ENCODE results near the gene SEC14L3. TPM values are rescaled to one million over a fixed set of nuclear protein-coding genes. Genes with fewer than 3 reads are reported as not detected.
A peak's percentile ranks its signal among the peaks of the same experiment; 100 is the strongest.
"Not testable (repeated sequence)": the region's sequence is repeated elsewhere in the genome, so short reads cannot be mapped to it uniquely, and the experiment has no call there.

The SEC14L3 gene
- total RNA-seq, 2 experiments from 2014 or later, result not detected

DNA sequence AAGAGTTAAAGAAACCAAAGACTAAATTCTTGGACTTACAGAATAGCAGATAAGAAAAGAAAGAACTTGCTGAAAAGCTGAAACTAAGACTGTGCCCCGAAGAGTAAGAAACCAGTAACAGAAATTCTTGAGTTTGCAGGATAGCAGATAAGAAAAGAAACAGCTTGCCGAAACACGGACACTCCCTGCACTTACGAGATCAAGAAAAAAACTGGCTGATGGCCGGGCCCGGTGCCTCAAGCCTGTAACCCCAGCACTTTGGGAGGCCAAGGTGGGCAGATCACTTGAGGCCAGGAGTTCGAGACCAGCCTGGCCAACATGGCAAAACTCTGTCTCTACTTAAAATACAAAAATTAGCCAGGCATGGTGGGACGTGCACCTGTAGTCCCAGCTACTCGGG, 20.3 kb downstream of the SEC14L3 start:
- ATAC-seq (ENCODE audit: low read depth); H3K36me3 Mint-ChIP-seq; H3K4me1 Mint-ChIP-seq; H3K9me3 Mint-ChIP-seq; H3K27ac Mint-ChIP-seq; DNase-seq; H3K4me3 Mint-ChIP-seq: not testable (repeated sequence)
- POLR2A ChIA-PET, result interaction anchor here (0.6 kb wide), 1 partner anchor 373 kb away, joined by 4 read pairs; no protein-coding TSS in a partner anchor
- peaks cover 12% of the 10 kb centered on the region for H3K27me3 Mint-ChIP-seq

DNA sequence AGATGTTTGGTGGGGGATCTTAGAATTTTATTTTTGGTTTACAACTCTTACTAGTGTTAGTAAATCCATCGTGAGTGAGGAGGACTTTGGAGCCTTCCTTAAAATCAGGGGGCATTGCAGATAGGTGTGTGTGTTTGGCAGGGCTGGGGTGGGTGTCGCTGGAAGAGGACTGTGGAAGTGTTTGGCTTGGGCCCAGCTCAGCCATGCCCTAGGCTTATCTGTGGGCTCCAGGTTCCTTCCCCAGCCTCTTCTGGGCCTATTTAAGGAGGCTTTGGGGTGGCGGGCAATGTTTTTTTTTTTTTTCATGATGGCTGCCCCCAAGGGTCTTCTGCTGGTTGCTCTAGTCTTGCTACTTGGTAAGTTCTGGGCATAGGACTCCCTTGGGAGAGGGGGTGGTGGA, 24.2 kb downstream of the SEC14L3 start:
- POLR2A ChIA-PET, result interaction anchor here (0.7 kb wide), 1 partner anchor 227 kb away, joined by 3 read pairs; no protein-coding TSS in a partner anchor
- Mint-ChIP-seq H3K4me3 (no peak overlapping the region), H3K27me3 (peaks cover 21% of the 10 kb centered on the region), H3K36me3 (no peaks in the 10 kb centered on the region), H3K4me1 (peaks cover 14% of the 10 kb centered on the region), H3K27ac (no peak overlapping the region), H3K9me3 (no peaks in the 10 kb centered on the region)
- ATAC-seq (ENCODE audit: low read depth) (no peak), DNase-seq (no peak)

- peaks cover 24% of the 10 kb centered on the region for H3K4me1 Mint-ChIP-seq
- ATAC-seq (ENCODE audit: low read depth), result no peak
- H3K4me3 Mint-ChIP-seq, result peak overlapping the region; percentile 39
- POLR2A ChIA-PET, result no interaction called here
- DNase-seq, result no peak
- H3K36me3 Mint-ChIP-seq, result peaks cover 3% of the 10 kb centered on the region
- peaks cover 3% of the 10 kb centered on the region for H3K9me3 Mint-ChIP-seq
- peaks cover 26% of the 10 kb centered on the region for H3K27me3 Mint-ChIP-seq
- no peak overlapping the region for H3K27ac Mint-ChIP-seq
Observed at GRCh38 chr22:30445438-30446145, 26.2 kb downstream of the SEC14L3 start.

GRCh38 chr22:30444632-30445437, 27.0 kb downstream of the SEC14L3 start:
- no peak overlapping the region for H3K27ac Mint-ChIP-seq
- peak; percentile 59 for DNase-seq
- H3K4me1 Mint-ChIP-seq, result peaks cover 24% of the 10 kb centered on the region
- no peak for ATAC-seq (ENCODE audit: low read depth)
- H3K36me3 Mint-ChIP-seq, result peaks cover 3% of the 10 kb centered on the region
- peaks cover 5% of the 10 kb centered on the region for H3K9me3 Mint-ChIP-seq
- no peak overlapping the region for H3K4me3 Mint-ChIP-seq
- peaks cover 31% of the 10 kb centered on the region for H3K27me3 Mint-ChIP-seq
- POLR2A ChIA-PET, result interaction anchor here (0.7 to 1.2 kb wide), 2 partner anchors 14 to 48 kb away, joined by 3 to 4 read pairs; partner anchors contain the start of gene SEC14L2

- ATAC-seq (ENCODE audit: low read depth) (no peak), DNase-seq (no peak)
- Mint-ChIP-seq H3K27me3 (peaks cover 28% of the 10 kb centered on the region), H3K9me3 (peaks cover 6% of the 10 kb centered on the region), H3K4me3 (no peak overlapping the region), H3K4me1 (peaks cover 24% of the 10 kb centered on the region), H3K27ac (no peak overlapping the region), H3K36me3 (peaks cover 8% of the 10 kb centered on the region)
- POLR2A ChIA-PET, result no interaction called here
Observed at GRCh38 chr22:30441088-30441487, 30.7 kb downstream of the SEC14L3 start.

GRCh38 chr22:30439836-30440235, 32.0 kb downstream of the SEC14L3 start:
- POLR2A ChIA-PET, result no interaction called here
- no peak for ATAC-seq (ENCODE audit: low read depth)
- peaks cover 6% of the 10 kb centered on the region for H3K9me3 Mint-ChIP-seq
- H3K36me3 Mint-ChIP-seq, result peaks cover 15% of the 10 kb centered on the region
- no peak for DNase-seq
- no peak overlapping the region for H3K4me3 Mint-ChIP-seq
- no peak overlapping the region for H3K27ac Mint-ChIP-seq
- H3K27me3 Mint-ChIP-seq, result peaks cover 23% of the 10 kb centered on the region
- peaks cover 31% of the 10 kb centered on the region for H3K4me1 Mint-ChIP-seq

- Mint-ChIP-seq H3K36me3 (peaks cover 19% of the 10 kb centered on the region), H3K27me3 (peaks cover 23% of the 10 kb centered on the region), H3K4me1 (peaks cover 33% of the 10 kb centered on the region), H3K4me3 (no peak overlapping the region), H3K9me3 (peaks cover 6% of the 10 kb centered on the region), H3K27ac (no peak overlapping the region)
- POLR2A ChIA-PET, result no interaction called here
- ATAC-seq (ENCODE audit: low read depth) (no peak), DNase-seq (no peak)
Observed at GRCh38 chr22:30439226-30439625, 32.6 kb downstream of the SEC14L3 start.

DNA sequence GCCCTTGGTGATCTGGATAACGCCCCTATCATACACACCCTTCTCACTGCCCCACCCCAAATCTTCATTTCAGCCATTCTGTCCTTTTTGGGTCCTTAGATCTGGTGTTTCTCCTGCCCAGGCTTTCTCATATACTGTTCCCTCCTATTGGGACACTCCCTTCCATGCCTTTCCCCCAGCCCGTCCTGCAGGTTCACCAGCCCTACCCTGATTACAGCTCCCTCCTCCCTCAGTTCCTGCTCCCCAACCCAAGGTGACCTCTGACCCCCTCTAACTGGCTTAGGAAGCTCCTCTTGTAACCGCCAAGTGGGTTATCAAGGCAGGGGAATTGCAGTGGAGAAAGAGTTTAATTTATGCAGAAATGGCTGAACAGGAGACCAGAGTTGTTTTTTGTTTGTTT, 33.3 kb downstream of the SEC14L3 start:
- H3K27ac Mint-ChIP-seq, result no peak overlapping the region
- POLR2A ChIA-PET, result interaction anchor here (0.6 to 0.7 kb wide), 2 partner anchors 14 to 15 kb away, joined by 3 read pairs; no protein-coding TSS in a partner anchor
- ATAC-seq (ENCODE audit: low read depth) (no peak), DNase-seq (no peak)
- no peak overlapping the region for H3K4me3 Mint-ChIP-seq
- peaks cover 23% of the 10 kb centered on the region for H3K27me3 Mint-ChIP-seq
- peaks cover 33% of the 10 kb centered on the region for H3K4me1 Mint-ChIP-seq
- H3K36me3 Mint-ChIP-seq, result peaks cover 19% of the 10 kb centered on the region
- peaks cover 6% of the 10 kb centered on the region for H3K9me3 Mint-ChIP-seq

DNA sequence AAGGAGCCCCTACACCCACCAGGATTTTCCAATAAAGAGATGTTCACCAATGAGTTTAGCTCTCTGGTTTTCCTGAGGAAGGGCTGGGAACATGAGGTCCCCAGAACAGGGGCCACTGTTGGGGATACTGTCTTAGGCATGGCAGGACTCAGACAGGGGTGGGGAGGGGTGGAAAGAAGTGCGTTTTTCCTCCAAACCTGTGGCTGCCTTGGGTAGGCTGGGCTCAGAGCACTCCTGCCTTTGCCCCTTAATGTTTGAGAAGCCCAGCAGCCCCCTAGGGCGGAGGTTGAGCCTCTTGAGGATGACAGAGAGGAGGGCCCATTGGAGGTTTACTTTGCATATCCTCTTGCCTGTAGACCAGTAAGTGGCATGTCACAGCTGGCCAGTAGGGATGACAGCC, 35.6 kb downstream of the SEC14L3 start:
- H3K4me1 Mint-ChIP-seq, result peaks cover 19% of the 10 kb centered on the region
- H3K27ac Mint-ChIP-seq, result peak overlapping the region; percentile 93
- peaks cover 17% of the 10 kb centered on the region for H3K36me3 Mint-ChIP-seq
- ATAC-seq (ENCODE audit: low read depth) (peak; percentile 6), DNase-seq (no peak)
- peaks cover 3% of the 10 kb centered on the region for H3K9me3 Mint-ChIP-seq
- H3K4me3 Mint-ChIP-seq, result peak overlapping the region; percentile 83
- H3K27me3 Mint-ChIP-seq, result peaks cover 17% of the 10 kb centered on the region
- POLR2A ChIA-PET, result interaction anchor here (0.6 to 4.7 kb wide), 2 partner anchors 13 to 747 kb away, joined by 4 to 34 read pairs; partner anchors contain the start of gene MTFP1

DNA sequence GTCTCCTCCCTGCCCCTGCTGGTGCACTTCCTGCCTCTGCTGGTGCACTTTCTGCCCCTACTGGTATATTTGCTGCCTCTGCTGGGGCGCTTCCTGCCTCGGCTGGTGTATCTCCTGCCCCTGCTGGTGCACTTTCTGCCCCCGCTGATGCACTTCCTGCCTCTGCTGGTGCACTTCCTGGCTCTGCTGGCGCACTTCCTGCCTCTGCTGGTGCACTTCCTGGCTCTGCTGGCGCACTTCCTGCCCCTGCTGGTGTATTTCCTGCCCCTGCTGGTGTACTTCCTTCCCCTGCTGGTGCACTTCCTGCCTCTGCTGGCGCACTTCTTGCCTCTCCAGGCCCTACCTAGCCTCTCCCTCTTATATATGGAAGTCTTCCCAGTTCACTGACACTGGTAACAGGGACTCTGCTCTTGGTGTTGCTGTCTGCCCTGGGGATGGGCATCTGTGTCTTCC, 36.1 kb downstream of the SEC14L3 start:
- DNase-seq (peak; percentile 75), ATAC-seq (ENCODE audit: low read depth) (peak; percentile 93)
- H3K4me1 Mint-ChIP-seq, result peaks cover 19% of the 10 kb centered on the region
- H3K27ac Mint-ChIP-seq, result peak overlapping the region; percentile 93
- H3K4me3 Mint-ChIP-seq, result peak overlapping the region; percentile 83
- peaks cover 15% of the 10 kb centered on the region for H3K36me3 Mint-ChIP-seq
- POLR2A ChIA-PET, result interaction anchor here (0.6 to 4.7 kb wide), 3 partner anchors 12 to 746 kb away, joined by 3 to 34 read pairs (median 4); partner anchors contain the start of genes CCDC157, MTFP1 and SF3A1
- peaks cover 3% of the 10 kb centered on the region for H3K9me3 Mint-ChIP-seq
- H3K27me3 Mint-ChIP-seq, result peaks cover 13% of the 10 kb centered on the region

DNA sequence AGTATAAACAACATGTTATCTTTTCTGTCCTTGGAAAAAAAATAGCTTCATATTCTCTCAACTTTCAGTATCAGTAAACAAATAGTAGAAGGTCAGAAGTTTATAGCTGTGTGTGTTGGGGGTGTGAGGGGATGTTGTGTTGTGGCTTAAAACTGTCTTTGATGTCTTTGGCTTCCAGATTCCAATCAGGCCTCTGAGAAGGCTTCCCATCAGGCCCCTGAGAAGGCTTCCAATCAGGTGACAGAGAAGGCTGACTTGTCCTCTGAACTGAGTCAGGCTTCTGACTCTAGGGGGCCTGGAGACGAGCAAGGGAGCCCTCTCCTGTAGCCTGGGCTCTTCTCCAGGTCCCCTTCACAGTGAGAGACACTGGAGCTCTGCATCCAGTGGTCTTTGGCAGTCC, 37.0 kb downstream of the SEC14L3 start:
- no peak for ATAC-seq (ENCODE audit: low read depth)
- POLR2A ChIA-PET, result interaction anchor here (1.0 to 4.7 kb wide), 2 partner anchors 11 to 78 kb away, joined by 3 to 34 read pairs; partner anchors contain the start of genes CCDC157, MTFP1 and SF3A1
- peaks cover 18% of the 10 kb centered on the region for H3K36me3 Mint-ChIP-seq
- no peak for DNase-seq
- peak overlapping the region; percentile 83 for H3K4me3 Mint-ChIP-seq
- H3K4me1 Mint-ChIP-seq, result peaks cover 19% of the 10 kb centered on the region
- H3K9me3 Mint-ChIP-seq, result peaks cover 1% of the 10 kb centered on the region
- peak overlapping the region; percentile 93 for H3K27ac Mint-ChIP-seq
- peaks cover 5% of the 10 kb centered on the region for H3K27me3 Mint-ChIP-seq

- DNase-seq, result no peak
- peaks cover 19% of the 10 kb centered on the region for H3K4me1 Mint-ChIP-seq
- no peak overlapping the region for H3K4me3 Mint-ChIP-seq
- ATAC-seq (ENCODE audit: low read depth), result no peak
- POLR2A ChIA-PET, result interaction anchor here (0.6 to 4.7 kb wide), 2 partner anchors 10 to 37 kb away, joined by 3 to 34 read pairs; partner anchors contain the start of genes MTFP1 and SEC14L2
- H3K36me3 Mint-ChIP-seq, result peaks cover 21% of the 10 kb centered on the region
- H3K27me3 Mint-ChIP-seq, result peaks cover 2% of the 10 kb centered on the region
- peaks cover 1% of the 10 kb centered on the region for H3K9me3 Mint-ChIP-seq
- peak overlapping the region; percentile 93 for H3K27ac Mint-ChIP-seq
Observed at GRCh38 chr22:30433773-30434172, 38.0 kb downstream of the SEC14L3 start.

GRCh38 chr22:30433227-30433626, 38.6 kb downstream of the SEC14L3 start:
- ATAC-seq (ENCODE audit: low read depth), result no peak
- H3K4me3 Mint-ChIP-seq, result no peak overlapping the region
- peaks cover 1% of the 10 kb centered on the region for H3K9me3 Mint-ChIP-seq
- POLR2A ChIA-PET, result interaction anchor here (0.6 to 4.7 kb wide), 2 partner anchors 10 to 36 kb away, joined by 3 to 34 read pairs; partner anchors contain the start of genes MTFP1 and SEC14L2
- DNase-seq, result no peak
- H3K36me3 Mint-ChIP-seq, result peaks cover 23% of the 10 kb centered on the region
- peaks cover 19% of the 10 kb centered on the region for H3K4me1 Mint-ChIP-seq
- peaks cover 2% of the 10 kb centered on the region for H3K27me3 Mint-ChIP-seq
- no peak overlapping the region for H3K27ac Mint-ChIP-seq
